Smooth muscle cell (in vitro differentiated cells): Measurements from ENCODE around the gene MRTFB. TPM values are rescaled to one million over a fixed set of nuclear protein-coding genes. Genes with fewer than 3 reads are reported as not detected.

Experiments
- DNase-seq: peaks from one replicate; lab custom pipeline; 2025; ENCODE audit not compliant: unreplicated experiment; lab: John Stamatoyannopoulos, UW
- H2AFZ ChIP-seq: fragments of 200-600 bp; sonication (generic); 2 replicates; pipeline ENCODE4 v1.6.0; 2016; ENCODE audit warnings: antibody characterized with exemption, low read depth, mild to moderate bottlenecking
- H3F3A ChIP-seq: fragments of 200-600 bp; sonication (generic); 2 replicates; pipeline ENCODE4 v1.6.0; 2017; ENCODE audit warnings: antibody characterized with exemption, low read depth
- H3K27ac ChIP-seq: fragments of 200-600 bp; sonication (generic); 2 replicates; pipeline ENCODE4 v1.5.1; 2016; ENCODE audit warnings: low read depth, mild to moderate bottlenecking
- H3K27me3 ChIP-seq: fragments of 200-600 bp; sonication (generic); 2 replicates; pipeline ENCODE4 v1.6.1; 2016; ENCODE audit warnings: low read depth, mild to moderate bottlenecking
- H3K36me3 ChIP-seq: fragments of 200-600 bp; sonication (generic); 2 replicates; pipeline ENCODE4 v1.5.1; 2016; ENCODE audit warnings: low read depth
- H3K4me1 ChIP-seq: fragments of 200-600 bp; sonication (generic); 2 replicates; pipeline ENCODE4 v1.5.1; 2016; ENCODE audit warnings: low read depth
- H3K4me2 ChIP-seq: fragments of 200-600 bp; sonication (generic); 2 replicates; pipeline ENCODE4 v1.6.0; 2016; ENCODE audit warnings: mild to moderate bottlenecking
- H3K4me3 ChIP-seq: fragments of 200-600 bp; sonication (generic); 2 replicates; pipeline ENCODE4 v1.5.1; 2016; ENCODE audit warnings: mild to moderate bottlenecking
- H3K79me2 ChIP-seq: fragments of 200-600 bp; sonication (generic); 2 replicates; pipeline ENCODE4 v1.6.0; 2016; ENCODE audit warnings: low read depth, mild to moderate bottlenecking
- H3K9ac ChIP-seq: fragments of 200-600 bp; sonication (generic); 2 replicates; pipeline ENCODE4 v1.6.0; 2016; ENCODE audit warnings: low read depth
- H3K9me3 ChIP-seq: fragments of 200-600 bp; sonication (generic); replicated peaks from 2 replicates; pipeline ENCODE4 v1.5.1; 2016; ENCODE audit warnings: low read depth
- H4K20me1 ChIP-seq: fragments of 200-600 bp; sonication (generic); 2 replicates; pipeline ENCODE4 v1.6.0; 2016; ENCODE audit warnings: low read depth
- WGBS: methylation state at CpG from one replicate; pipeline ENCODE4 v1.1.7; 2016; ENCODE audit warnings: low lambda C conversion rate; 5-methylcytosine and 5-hydroxymethylcytosine counted together
- polyA plus RNA-seq: library from polyadenylated mRNA; unstranded; fragments of >200 nt; fragmentation: Nextera tagmentation; extraction: Ambion mirVana; gene quantifications from 2 replicates; pipeline ENCODE4 v1.2.1, GENCODE V29; 2016
- total RNA-seq: library from RNA; depleted of rRNA; stranded (reverse); fragments of >200 nt; gene quantifications from 2 replicates; pipeline ENCODE4 v1.2.3, GENCODE V29; 2014
- TF ChIP-seq, protein P1 (sequence below): fragments of 200-600 bp; sonication (generic); IDR thresholded peaks from 2 replicates; pipeline ENCODE4 v1.5.1; 2017; ENCODE audit warnings: borderline replicate concordance, mild to moderate bottlenecking, antibody characterized with exemption; ENCODE audit not compliant: insufficient read depth, poor library complexity, severe bottlenecking

Gene MRTFB
- total and polyA plus RNA-seq, 2 experiments from 2014 or later: 6.8 to 22.6 TPM

- no peaks in the 10 kb centered on the region for H3K36me3 ChIP-seq
- peaks cover 39% of the 10 kb centered on the region for H3K79me2 ChIP-seq
- 66% methylated on average over 4 of the region's 4 CpGs for WGBS
- H3K4me2 ChIP-seq: peak overlapping the region; percentile 50
- peaks cover 31% of the 10 kb centered on the region for H4K20me1 ChIP-seq
- no peak for DNase-seq
- H3K4me1 ChIP-seq: peaks cover 15% of the 10 kb centered on the region
- H3K27ac ChIP-seq: peak overlapping the region; percentile 83
- peak overlapping the region; percentile 64 for H3K9ac ChIP-seq
- H3K4me3 ChIP-seq: no peak overlapping the region
- H3F3A ChIP-seq: no peaks in the 10 kb centered on the region
- H2AFZ ChIP-seq: no peak overlapping the region
- H3K27me3 ChIP-seq: no peaks in the 10 kb centered on the region
- TF ChIP-seq, protein P1, sequence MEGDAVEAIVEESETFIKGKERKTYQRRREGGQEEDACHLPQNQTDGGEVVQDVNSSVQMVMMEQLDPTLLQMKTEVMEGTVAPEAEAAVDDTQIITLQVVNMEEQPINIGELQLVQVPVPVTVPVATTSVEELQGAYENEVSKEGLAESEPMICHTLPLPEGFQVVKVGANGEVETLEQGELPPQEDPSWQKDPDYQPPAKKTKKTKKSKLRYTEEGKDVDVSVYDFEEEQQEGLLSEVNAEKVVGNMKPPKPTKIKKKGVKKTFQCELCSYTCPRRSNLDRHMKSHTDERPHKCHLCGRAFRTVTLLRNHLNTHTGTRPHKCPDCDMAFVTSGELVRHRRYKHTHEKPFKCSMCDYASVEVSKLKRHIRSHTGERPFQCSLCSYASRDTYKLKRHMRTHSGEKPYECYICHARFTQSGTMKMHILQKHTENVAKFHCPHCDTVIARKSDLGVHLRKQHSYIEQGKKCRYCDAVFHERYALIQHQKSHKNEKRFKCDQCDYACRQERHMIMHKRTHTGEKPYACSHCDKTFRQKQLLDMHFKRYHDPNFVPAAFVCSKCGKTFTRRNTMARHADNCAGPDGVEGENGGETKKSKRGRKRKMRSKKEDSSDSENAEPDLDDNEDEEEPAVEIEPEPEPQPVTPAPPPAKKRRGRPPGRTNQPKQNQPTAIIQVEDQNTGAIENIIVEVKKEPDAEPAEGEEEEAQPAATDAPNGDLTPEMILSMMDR: no peak
- no peaks in the 10 kb centered on the region for H3K9me3 ChIP-seq
Observed at GRCh38 chr16:14131774-14132695, 60.9 kb downstream of the MRTFB start.

- WGBS: 73% methylated on average over 4 of the region's 4 CpGs
- H3K36me3 ChIP-seq: no peaks in the 10 kb centered on the region
- peak overlapping the region; percentile 83 for H3K27ac ChIP-seq
- H3K9ac ChIP-seq: peak overlapping the region; percentile 64
- peak overlapping the region; percentile 50 for H3K4me2 ChIP-seq
- TF ChIP-seq, protein P1: no peak
- H2AFZ ChIP-seq: no peak overlapping the region
- H3K79me2 ChIP-seq: peaks cover 42% of the 10 kb centered on the region
- no peak overlapping the region for H3K4me3 ChIP-seq
- H3K27me3 ChIP-seq: no peaks in the 10 kb centered on the region
- H3K9me3 ChIP-seq: no peaks in the 10 kb centered on the region
- H3K4me1 ChIP-seq: peaks cover 15% of the 10 kb centered on the region
- DNase-seq: no peak
- H4K20me1 ChIP-seq: peaks cover 30% of the 10 kb centered on the region
- no peaks in the 10 kb centered on the region for H3F3A ChIP-seq
Observed at GRCh38 chr16:14132696-14133048, 61.6 kb downstream of the MRTFB start.

DNA sequence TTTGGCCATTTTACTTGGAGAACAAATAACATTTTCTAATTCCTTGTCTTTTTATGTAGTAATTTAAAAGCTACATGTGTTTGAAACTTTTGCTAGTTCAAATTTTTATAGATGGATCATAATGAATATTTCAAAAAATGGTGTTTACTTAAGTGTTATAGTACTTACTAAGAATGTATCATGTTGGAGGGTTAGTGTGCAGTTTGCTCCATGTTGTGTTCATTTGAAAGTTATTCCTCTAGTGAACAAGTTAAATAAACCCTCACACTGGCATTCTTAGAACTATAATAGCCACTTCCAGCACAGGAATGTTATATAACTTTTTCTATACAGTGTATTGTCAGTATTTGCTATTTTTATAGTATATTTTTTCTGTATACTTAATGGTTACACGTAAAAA lies 62.8 kb downstream of the MRTFB start:
- TF ChIP-seq, protein P1: no peak
- 97% methylated on average over 1 of the region's 1 CpG for WGBS
- Histone ChIP-seq H3K4me2 (no peak overlapping the region), H3K27me3 (no peaks in the 10 kb centered on the region), H2AFZ (no peak overlapping the region), H3K27ac (peak overlapping the region; percentile 83), H3F3A (no peaks in the 10 kb centered on the region), H3K9me3 (no peaks in the 10 kb centered on the region), H3K36me3 (no peaks in the 10 kb centered on the region), H3K79me2 (peaks cover 44% of the 10 kb centered on the region), H3K4me3 (no peak overlapping the region), H4K20me1 (peaks cover 30% of the 10 kb centered on the region), H3K4me1 (peaks cover 15% of the 10 kb centered on the region), H3K9ac (no peak overlapping the region)
- no peak for DNase-seq
